GM12872 (cell line): Measurements from ENCODE around the gene ESR1.

Experiments
- TF ChIP-seq, protein P1 (sequence below): IDR thresholded peaks from 3 replicates; pipeline ENCODE4 v1.5.1; 2011; ENCODE audit warnings: low read depth, mild to moderate bottlenecking, low read length, moderate library complexity; ENCODE audit not compliant: insufficient read depth

ESR1 gene

DNA sequence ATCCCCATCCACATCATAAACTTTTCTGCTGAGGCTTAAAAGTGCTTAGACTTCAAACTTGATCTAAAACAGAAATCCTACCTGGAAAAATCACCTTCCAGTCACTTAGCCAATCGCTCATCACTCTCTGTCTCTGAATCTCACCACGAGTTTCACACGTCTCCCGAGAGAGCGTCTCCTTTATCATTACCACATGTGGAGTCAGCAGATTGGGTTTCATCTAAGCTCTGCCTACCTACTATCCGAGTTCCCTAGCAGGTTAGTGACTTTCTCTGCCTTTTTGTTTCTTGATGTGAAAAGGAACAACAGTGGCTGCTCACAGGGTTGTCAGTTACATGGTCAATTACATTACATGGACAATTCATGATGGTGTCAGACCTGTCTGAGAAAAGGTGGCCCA lies 286.2 kb downstream of the ESR1 start:
- TF ChIP-seq, protein P1, sequence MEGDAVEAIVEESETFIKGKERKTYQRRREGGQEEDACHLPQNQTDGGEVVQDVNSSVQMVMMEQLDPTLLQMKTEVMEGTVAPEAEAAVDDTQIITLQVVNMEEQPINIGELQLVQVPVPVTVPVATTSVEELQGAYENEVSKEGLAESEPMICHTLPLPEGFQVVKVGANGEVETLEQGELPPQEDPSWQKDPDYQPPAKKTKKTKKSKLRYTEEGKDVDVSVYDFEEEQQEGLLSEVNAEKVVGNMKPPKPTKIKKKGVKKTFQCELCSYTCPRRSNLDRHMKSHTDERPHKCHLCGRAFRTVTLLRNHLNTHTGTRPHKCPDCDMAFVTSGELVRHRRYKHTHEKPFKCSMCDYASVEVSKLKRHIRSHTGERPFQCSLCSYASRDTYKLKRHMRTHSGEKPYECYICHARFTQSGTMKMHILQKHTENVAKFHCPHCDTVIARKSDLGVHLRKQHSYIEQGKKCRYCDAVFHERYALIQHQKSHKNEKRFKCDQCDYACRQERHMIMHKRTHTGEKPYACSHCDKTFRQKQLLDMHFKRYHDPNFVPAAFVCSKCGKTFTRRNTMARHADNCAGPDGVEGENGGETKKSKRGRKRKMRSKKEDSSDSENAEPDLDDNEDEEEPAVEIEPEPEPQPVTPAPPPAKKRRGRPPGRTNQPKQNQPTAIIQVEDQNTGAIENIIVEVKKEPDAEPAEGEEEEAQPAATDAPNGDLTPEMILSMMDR = no peak

DNA sequence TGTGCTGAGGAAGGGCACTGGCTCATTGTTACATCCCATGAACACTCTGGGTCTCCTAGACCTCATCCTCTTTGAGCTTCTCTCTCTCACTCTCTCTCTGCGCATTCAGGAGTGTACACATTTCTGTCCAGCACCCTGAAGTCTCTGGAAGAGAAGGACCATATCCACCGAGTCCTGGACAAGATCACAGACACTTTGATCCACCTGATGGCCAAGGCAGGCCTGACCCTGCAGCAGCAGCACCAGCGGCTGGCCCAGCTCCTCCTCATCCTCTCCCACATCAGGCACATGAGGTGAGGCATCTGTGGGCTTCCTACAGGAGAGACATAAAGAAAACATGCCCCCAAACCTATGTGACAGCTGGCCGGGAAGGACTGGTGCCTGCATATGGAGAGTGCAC lies 286.8 kb downstream of the ESR1 start:
- TF ChIP-seq, protein P1 = no peak

DNA sequence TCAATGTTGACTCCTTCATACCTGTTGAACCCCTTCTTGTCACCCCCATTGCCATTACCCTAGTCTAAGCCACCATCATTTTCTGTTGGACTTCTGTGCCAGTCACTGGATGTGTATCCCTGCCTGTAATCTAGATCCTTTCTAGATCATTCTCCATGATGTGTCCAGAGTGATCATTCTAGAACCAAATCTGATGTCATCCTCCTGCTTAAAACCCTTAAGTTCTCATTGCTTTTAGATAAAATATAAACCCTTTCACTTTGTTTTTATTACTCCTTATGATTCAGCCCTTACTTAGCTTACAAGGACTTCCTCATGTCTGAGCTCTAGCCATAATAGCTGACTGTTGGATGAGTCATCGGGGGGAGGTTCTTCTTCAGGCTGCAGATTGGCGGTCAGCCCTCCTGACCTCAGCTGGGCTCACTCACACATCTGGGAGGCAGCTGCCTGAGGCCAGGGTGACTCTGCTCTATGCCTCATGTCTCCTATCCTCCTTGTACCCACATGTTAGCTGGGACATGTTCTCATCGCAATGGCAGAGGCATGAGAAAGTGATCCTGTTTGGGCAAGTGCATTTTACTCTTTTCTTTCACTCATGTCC lies 287.6 kb downstream of the ESR1 start:
- TF ChIP-seq, protein P1 = no peak

DNA sequence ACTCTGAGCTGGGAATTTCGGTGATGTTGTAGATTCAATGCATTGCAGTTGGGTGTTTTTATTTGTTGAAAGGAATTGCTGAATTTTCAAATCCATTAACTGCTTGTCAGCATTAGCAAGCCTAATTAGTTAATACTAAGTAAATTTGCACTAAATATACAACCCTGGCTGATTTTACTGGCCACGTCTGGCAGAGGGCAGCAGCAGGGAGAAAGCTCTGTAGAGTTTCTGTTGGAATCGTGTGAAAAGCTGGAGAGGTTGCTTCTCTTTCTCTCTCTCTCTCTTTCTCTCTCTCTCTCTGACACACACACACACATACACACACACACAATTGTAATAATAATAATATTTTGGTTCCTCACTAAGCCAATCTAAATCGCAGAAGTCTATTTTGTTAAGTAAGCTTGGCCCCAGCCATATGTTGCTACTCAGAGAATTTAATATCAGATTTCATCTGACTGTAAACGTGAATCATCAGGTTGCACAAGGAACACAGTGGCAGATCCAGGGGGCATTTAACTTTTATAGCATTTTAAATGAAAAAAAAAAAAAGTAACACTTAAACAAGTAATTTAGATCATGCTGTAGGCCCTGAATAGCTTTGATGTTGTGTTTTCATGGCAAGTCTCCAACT lies 289.5 kb downstream of the ESR1 start:
- TF ChIP-seq, protein P1 = no peak

DNA sequence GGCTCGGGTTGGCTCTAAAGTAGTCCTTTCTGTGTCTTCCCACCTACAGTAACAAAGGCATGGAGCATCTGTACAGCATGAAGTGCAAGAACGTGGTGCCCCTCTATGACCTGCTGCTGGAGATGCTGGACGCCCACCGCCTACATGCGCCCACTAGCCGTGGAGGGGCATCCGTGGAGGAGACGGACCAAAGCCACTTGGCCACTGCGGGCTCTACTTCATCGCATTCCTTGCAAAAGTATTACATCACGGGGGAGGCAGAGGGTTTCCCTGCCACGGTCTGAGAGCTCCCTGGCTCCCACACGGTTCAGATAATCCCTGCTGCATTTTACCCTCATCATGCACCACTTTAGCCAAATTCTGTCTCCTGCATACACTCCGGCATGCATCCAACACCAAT lies 291.2 kb downstream of the ESR1 start:
- TF ChIP-seq, protein P1 = no peak

DNA sequence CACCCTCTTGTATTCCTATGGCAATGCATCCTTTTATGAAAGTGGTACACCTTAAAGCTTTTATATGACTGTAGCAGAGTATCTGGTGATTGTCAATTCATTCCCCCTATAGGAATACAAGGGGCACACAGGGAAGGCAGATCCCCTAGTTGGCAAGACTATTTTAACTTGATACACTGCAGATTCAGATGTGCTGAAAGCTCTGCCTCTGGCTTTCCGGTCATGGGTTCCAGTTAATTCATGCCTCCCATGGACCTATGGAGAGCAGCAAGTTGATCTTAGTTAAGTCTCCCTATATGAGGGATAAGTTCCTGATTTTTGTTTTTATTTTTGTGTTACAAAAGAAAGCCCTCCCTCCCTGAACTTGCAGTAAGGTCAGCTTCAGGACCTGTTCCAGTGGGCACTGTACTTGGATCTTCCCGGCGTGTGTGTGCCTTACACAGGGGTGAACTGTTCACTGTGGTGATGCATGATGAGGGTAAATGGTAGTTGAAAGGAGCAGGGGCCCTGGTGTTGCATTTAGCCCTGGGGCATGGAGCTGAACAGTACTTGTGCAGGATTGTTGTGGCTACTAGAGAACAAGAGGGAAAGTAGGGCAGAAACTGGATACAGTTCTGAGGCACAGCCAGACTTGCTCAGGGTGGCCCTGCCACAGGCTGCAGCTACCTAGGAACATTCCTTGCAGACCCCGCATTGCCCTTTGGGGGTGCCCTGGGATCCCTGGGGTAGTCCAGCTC lies 292.1 kb downstream of the ESR1 start:
- TF ChIP-seq, protein P1 = no peak

DNA sequence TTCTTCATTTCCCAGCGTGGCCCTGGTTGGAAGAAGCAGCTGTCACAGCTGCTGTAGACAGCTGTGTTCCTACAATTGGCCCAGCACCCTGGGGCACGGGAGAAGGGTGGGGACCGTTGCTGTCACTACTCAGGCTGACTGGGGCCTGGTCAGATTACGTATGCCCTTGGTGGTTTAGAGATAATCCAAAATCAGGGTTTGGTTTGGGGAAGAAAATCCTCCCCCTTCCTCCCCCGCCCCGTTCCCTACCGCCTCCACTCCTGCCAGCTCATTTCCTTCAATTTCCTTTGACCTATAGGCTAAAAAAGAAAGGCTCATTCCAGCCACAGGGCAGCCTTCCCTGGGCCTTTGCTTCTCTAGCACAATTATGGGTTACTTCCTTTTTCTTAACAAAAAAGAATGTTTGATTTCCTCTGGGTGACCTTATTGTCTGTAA lies 292.7 kb downstream of the ESR1 start:
- TF ChIP-seq, protein P1 = no peak
